HG02642 (cell line): Measurements from ENCODE around the gene DNM3.

Experiments used
- ATAC-seq: cut with Tn5 transposase; IDR thresholded peaks from one replicate; pipeline ENCODE4 v1.9.1; 2021; ENCODE audit warnings: mild to moderate bottlenecking; ENCODE audit not compliant: unreplicated experiment, poor library complexity

DNM3 gene

DNA sequence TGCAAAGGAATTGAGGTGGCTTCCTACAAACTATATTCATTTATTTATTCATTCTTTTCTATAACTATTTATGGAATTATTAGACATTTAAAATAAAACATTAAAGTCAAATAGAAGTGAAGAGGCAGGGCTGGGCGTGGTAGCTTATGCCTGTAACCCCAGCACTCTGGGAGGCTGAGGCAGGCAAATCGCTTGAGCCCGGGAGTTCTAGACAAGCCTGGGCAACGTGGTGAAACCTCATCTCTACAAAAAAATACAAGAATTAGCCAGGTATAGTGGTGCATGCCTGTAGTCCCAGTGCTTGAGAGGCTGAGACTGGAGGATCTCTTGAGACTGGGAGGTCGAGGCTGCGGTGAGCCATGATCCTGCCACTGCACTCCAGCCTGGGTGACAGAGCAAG is 23.8 kb downstream of the DNM3 start:
- ATAC-seq, result no peak

DNA sequence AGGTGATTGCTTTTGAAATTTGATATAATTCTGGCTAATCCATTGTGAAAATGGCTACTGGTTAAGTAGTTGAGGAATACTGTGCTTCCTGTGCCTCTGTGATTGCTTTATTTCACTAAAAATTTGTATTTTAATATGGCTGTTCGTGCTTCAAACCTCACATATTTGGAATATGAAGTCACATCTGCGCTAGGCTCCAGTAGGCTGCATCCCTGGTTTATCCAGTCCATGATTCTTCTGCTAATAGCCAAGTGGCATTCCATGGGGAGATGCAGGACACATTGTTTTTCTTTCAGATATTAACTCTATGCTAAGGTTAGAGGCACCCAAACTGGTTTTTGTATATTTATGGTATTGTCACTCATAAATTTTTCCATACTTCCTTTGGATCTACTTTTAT is 25.9 kb downstream of the DNM3 start:
- no peak for ATAC-seq

DNA sequence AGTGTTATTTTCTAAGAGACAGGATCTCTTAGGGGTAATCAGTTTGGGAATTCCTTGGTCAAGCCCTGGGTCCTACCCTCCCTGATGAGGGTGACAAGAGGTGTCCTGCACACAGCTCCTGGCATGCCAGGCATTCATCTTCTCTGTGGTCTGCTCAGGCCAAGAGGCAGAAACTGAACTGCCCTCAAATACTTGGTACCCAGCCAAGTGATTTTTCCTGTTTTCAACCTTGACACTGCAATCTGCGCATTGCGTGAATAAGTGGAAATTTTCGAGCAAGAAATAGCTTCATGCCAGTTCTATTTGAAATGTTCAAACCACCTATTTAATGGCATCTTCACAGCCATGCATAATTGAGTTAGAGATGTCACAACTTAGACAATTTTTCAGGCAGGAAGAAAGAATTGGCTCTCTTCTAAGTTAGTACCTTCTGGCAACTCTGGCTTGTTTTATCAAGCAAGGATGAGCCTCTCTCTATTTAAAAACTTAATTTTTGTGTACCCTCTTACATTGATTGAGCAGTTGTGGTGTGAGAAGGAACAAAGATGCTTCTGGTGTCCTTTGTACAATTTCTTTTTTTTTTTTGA is 27.0 kb downstream of the DNM3 start:
- no peak for ATAC-seq

DNA sequence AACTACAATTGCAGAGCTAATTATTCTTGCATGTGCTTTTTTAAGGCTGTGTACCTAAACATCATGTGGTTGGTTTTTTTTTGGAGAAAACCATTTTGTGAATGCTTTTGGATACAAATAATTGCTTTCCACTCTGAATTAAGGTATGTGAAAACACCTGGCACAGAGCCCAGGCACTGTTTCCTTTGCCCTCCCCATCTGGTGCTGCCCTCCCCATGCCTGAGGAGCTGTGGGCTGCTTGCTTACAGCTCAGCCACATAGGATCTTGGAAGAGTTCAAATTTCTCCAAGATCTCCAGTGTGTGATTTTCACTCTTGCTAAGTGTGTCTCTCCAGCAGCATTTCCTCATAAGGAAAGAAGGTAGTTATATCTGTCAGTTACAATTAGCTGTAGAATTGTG is 27.8 kb downstream of the DNM3 start:
- ATAC-seq, result no peak

DNA sequence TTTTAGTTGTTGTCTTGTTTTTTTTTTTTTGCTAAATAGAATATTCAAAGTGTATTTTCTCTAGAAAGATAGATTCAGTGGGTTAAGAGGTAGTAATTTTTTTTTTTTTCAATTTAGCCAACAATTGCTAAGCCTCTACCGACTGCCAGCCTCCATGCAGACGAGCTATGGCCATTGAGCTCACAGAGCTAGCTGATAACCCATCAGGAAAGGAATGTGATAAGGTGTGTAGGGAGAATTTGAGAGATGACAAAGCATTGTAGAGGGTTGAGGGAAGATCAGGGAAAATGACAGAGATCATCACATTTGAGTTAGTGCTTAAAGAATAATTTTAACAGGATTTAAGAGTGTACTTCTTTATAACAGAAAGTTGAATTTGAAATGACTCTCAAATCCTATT is 30.6 kb downstream of the DNM3 start:
- no peak for ATAC-seq

DNA sequence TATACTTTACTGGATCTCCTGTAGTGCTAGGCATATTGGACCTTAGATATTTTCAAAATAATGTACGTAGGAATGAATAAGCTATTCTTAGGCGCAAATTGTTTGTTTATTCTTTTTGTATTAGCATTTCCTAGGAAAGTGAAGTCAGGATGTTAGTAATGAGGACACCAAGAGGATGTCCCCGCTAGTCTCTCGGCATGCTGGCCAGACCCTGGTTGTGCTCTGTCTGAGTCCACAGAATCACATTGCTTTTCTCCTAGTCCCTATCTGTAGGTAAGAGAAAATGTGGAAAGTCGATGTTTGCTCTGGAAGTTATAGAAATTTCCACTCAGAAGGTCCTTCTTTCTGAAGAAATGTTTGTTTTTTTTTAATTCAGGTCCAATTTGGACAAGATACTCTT is 31.1 kb downstream of the DNM3 start:
- no peak for ATAC-seq

DNA sequence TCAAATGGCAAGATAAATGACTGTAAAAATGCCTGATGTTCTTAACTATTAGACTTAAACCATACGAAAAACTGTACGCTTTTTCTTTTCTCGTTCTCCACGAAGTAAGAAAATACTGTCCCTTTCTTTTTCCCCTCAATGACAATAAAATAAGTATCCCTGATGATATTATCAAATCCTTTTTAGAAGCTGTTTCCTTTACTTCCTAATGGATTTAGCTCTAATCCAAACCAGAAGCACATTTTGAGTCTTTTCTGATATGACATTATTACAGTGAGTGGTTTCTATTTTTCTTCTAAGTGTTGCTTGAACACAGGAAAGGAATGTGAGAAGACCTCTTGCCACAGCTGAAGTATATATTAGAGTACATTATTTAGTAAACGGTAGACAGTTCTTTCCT is 32.4 kb downstream of the DNM3 start:
- no peak for ATAC-seq

DNA sequence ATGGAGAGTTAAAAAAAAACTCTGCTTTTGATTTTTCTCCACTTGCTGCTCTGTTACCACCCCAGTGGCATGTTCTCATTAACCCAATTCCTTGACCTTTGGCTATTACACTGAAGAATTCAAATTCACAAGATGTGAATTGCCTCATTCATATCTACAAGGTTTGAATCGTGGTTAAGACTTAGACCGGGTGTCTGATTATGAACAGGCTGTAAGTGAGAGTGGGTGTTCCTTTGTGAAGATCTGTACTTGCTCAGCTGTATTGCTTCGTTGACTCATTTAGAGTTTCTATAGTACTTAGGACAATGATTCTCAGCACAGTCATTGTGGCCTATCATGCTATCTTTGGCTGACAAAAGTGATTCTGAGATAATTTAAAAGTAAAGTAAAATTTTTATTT is 36.4 kb downstream of the DNM3 start:
- no peak for ATAC-seq

DNA sequence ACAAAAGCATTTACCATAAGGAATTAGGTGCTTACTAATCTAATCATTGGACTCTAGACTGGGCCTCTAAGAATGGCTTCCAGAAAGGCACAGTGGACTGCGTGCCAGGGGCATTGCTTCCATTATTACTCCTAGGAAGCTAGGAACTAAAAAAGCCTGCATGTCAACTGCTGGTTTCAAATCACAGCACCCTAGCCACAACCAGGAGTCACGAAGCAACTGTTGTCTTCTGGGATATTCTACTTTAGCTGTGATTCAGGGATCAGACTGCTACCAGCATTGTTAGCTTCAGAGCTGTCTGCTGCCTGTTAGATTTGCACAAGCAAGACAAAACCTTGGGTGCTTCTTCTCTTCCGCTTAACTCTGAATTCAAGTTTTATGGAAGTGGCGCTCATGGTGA is 38.3 kb downstream of the DNM3 start:
- no peak for ATAC-seq

DNA sequence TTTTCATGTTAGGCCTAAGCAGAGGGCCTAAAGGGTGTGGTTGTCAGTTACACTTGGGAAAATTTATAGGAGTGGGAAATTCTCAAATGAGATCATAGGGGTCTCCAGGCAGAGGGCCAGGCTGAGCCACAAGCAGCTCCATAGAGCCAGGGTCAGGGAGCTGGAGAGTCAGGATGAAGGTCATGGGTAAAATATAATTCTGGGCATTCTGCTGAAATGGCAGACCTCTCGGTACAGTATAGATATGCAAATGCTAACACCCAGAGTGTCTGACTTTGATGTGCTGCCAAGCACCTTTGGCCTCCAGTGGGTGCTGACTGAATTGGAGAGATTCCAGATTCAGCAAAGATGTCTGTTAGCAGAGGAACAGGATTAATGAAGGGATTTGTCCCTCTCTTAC is 40.1 kb downstream of the DNM3 start:
- no peak for ATAC-seq

DNA sequence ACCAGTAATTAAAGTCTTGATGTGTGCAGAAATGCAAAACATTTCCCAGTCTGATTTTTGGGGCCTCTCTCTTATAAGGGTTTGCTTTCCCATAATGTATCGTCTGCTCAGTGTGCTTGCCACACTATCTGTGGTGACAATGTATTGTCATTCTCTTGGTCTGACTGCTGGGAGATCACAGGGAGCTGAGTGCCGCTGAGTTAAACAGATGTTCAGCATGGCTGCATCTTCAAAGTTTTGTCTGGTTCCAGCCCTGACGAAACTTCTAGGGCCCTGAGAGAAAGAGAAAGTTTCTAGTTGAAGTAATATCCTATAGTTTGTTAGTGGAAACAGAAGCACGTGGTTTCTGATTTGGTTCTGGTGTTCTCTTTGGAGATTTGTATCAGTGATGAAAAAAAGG is 42.6 kb downstream of the DNM3 start:
- no peak for ATAC-seq

DNA sequence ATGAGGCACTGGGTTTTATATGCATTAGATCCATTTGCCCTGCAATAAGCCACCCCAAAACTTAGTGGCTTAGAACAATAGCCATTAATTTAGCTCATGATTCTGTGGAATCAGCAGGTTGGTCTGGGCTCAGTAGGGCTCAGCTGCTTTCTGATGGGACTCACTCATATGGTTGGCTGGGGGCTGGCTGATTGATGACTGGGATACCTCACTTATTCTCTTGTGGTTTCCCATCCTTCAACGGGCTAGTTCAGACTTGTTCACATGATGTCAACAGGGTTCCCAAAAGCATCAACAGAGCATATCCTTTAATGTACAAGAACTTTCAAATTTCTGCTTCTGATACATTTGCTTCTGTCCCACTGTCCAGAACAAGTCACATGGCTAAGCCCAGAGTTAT is 43.2 kb downstream of the DNM3 start:
- ATAC-seq, result no peak

DNA sequence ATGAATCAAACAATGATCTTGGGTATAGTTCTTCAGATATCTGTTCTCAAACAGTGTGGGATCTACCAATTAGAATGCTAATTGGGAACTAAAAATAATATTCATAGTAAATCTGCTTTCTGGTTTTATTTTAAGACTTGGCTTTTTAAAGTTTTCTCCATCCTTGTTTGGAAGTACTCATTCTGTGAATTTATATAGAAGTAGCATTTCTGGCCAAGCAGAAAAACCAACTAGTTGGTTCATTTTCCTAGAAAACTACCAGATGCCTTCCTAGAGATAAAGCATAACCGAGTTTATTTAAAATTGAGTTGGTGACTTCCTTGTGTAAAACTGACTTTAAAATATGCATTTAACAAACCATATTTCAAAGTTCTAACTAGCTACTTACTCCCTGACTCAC is 48.8 kb downstream of the DNM3 start:
- ATAC-seq, result no peak

DNA sequence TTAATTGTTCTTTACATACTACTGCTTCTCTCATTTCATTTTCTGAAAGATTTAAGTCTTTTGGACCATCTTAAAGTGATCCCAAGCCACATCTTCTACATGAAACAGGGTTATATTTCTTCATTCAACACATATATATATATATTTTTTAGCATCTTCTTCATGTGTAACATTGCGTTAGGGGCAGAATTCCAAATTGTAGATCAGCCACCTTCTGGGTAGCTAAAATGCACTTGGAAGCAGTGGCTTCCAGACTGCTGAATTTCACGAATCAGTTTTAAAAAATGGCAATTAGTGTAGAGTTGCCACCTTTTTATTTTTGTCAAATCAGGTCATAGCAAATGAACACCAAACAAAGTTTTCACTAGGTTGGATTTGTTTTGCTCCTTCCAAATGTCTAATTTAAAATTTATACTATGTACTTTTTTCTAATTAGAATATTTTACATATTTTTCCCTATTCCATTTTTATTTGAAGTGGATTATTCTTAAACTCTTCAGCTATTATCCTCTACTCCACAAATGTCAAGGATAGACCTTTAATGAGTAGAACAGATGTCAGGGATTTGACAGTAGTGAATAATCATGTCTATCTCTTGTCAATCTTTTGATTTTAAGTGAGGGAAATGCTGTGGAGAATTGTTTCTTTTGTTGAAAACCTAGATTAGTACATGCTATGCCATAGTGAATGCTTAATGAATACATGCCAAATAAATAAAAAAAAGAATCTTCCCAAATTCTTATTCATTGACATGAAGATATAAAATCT is 55.8 kb downstream of the DNM3 start:
- ATAC-seq, result no peak

DNA sequence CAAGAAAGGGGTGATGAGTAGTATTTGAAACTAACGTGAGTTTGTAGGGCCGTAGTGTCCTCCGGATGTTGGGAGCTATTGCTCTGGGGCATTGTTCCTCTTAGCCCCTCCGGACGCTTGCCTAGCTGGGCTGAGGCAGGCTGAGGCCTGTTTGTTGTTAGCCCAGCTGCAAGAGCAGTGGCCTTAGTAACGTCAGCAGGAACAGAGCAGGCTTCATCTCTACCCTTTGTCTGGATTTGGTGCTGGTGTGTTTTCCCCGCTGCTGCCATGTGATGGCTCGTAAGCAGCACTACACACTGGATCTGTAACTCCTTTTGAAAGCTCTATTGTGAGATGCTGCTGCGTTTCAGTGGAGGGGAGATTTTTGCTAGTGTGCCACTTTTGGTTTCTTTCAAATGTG is 57.6 kb downstream of the DNM3 start:
- ATAC-seq, result no peak

DNA sequence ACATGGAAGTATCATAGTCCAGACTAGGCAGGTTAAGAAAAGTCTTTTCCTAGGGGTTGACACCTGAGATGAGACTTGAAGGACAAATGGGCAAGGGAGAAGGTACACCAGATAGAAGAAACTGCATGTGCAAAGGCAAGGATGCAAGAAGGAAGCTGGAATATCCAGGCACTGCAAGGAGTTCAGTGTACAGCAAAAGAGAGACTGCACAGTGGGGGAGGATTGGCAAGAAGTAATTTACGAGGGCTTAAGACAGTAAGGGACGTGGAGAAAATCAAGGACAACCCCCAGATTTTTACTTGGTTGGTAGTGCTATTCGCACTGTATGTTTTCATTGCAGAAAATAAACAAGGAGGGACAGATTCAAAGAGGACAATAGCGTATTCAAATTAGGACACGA is 58.5 kb downstream of the DNM3 start:
- no peak for ATAC-seq

DNA sequence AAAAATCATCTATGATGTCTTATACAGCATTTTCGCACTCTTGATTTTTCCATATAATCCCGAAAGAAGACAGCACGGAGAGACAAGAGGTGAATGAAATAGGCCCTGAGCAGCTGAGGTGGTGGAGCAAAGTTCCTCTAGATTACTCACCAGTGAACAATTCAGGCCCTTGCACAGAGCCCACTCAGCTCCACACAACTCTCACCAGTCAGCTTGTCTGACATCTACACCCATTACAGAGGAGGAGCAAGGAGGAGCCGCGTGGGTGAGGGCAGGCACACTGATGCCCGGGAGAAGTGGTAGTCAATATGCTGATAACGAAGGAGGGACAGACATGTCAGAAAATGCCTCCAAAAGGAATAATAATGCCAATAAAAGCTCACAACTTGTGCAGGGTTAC is 59.9 kb downstream of the DNM3 start:
- ATAC-seq, result no peak

DNA sequence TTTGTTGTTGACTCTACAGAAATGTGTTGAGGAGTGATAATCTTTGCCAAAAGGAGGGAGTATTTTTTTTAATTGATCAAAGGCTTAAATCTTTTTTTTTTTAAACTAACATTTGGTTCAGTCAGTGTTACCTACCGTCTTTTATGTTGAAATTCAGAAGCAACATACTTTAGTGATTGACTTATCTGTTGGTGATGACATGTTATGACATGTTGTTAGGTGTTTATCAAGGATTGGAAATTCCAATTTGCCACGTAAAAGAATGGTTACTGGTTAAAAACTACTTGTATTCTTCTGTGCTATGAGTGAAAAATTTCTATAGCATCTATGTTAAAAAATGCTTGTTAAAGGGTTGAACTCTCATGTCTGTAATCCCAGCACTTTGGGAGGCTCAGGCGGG is 61.2 kb downstream of the DNM3 start:
- ATAC-seq, result no peak

DNA sequence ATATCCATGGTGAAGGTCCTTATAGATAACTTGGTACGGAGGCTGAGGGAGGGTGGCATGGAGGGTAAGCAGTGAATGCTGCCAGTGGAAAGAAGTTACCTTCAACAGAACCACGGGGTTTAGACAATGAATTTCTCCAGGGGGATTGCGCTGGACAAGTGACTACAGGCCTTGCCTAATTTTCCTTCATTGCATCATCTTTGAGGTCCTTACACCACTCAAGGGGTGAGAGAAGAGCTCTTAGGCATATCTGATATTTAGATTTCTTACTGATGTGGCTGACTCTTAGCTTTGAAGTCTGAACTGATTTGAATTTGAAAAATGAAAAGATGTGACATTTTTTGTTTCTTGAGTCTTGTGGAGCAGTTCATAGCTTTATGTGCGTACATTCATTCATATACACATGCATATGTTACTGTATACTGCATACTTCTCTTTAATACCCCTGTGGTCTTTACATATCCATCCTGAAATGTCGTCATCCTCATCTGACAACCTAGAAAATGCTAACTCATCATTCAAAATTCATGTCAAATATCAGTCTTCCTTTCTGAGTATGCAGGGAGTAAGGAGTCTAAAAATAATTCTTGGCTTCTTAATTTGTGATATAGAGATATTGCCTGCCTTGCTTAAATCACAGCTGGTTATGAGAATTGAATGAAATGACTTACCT is 63.6 kb downstream of the DNM3 start:
- ATAC-seq, result no peak

DNA sequence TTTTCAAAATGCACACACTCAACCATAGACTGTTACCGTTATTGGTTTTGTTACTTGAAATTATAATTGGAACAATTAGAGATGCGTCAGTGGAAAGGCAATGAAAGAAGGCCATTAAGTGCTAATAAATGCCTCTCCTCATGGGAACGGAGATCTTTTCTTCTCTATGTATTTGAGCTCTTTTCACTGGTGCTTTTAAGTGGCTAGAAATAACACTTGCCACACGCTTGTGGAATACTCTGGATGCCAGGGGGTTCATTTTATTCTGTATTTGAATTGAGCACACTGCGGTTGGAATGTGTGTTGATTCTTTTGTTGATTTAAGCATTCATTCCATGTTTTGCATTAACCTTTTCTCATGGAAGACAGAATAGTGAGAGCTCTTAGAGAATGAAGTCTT is 68.4 kb downstream of the DNM3 start:
- ATAC-seq, result no peak

DNA sequence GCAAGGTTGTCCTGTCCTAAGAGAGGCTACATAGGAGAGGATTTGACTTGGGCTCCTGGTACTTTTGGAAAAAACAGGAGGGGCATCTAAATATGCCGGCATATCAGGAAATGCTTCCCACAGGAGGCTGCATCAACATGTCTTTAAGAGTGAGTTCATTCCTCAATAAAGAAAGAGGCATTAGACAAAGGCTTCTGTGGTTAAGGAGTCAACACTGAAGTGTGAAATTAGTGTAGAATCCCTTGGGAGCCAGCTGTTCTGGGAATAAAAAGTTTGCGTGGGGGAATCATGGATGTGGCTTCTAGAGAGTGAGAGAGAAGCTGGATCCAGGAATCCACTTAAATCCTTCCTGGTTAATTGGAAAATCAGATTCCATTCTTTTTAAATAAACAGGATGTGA is 69.5 kb downstream of the DNM3 start:
- no peak for ATAC-seq

DNA sequence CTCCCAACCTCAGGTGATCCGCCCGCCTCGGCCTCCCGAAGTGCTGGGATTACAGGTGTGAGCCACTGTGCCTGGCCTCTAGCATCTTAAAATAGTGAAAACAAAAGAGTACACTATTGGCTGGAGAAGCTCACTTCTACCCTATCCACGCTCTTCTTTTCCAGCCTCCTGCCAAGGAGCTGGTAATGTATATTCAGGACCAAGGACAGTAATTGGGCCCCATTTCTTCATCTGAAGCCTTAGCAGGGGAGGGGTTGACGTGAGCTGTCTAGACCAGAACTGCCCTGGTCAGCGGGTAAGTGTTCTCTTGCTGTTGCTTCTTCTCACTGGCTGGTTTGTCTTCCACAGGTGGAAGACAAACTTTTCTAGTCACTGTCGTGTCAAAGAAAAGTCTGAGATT is 70.2 kb downstream of the DNM3 start:
- ATAC-seq, result no peak
